Measurements from ENCODE around the gene NAPEPLD. TPM values are rescaled to one million over a fixed set of nuclear protein-coding genes. Genes with fewer than 3 reads are reported as not detected.

NAPEPLD gene
- total and polyA plus RNA-seq, 2 of the 8 experiments (the other 6 are each of a cell fraction or from before 2014, with no cell fraction given) = 4.2 to 9.9 TPM

GRCh38 chr7:103154042-103154441 lies 5.1 kb upstream of the NAPEPLD start:
- H3K4me2 ChIP-seq (ENCODE audit: insufficient read depth in 1 of 2, low read depth in 2 of 2, low read length in 2 of 2) = no peak overlapping the region
- H3K4me3 ChIP-seq (ENCODE audit: extremely low read depth in 1 of 4, insufficient read depth in 2 of 4, low read depth in 3 of 4, low read length in 4 of 4) = no peak overlapping the region
- ChIA-PET POLR2A (ENCODE audit: partially characterized antibody) (no interaction called here), CTCF (ENCODE audit: partially characterized antibody) (no interaction called here)
- DNase-seq (ENCODE audit: low read depth in 1 of 2, low spot score in 2 of 2) = no peak
- no peaks in the 10 kb centered on the region for H3K9me3 ChIP-seq (ENCODE audit: insufficient read depth in 2 of 2, low read depth in 1 of 2, low read length in 1 of 2)
- H3K9ac ChIP-seq (replicated peaks in 1 of 4; ENCODE audit: extremely low read depth in 1 of 4, low read depth in 3 of 4, low read length in 3 of 4) = no peak overlapping the region
- no peak overlapping the region for H4K5ac ChIP-seq (ENCODE audit: insufficient read length, low read depth, low read length)
- H4K20me1 ChIP-seq (replicated peaks in 1 of 2; ENCODE audit: control insufficient read depth in 1 of 2, insufficient read depth in 2 of 2, low read length in 2 of 2) = no peaks in the 10 kb centered on the region
- no peak overlapping the region for H2BK120ac ChIP-seq (replicated peaks; ENCODE audit: low read depth, low read length)
- H2BK20ac ChIP-seq (ENCODE audit: low read length) = no peak overlapping the region
- no peaks in the 10 kb centered on the region; the same call in 1 of the 2 replicates for H3K23me2 ChIP-seq (ENCODE audit: low read depth, low read length)
- 77% methylated on average over 6 of the region's 6 CpGs; no CpG with 5 or more reads in 1 of the 2 experiments for WGBS, 2 experiments (ENCODE audit: extremely low coverage in 1 of 2, insufficient coverage in 1 of 2, insufficient read length in 1 of 2, insufficient replicate concordance in 2 of 2, low coverage in 1 of 2, low lambda C conversion rate in 2 of 2, missing lambda C conversion rate in 1 of 2)
- H4K8ac ChIP-seq (ENCODE audit: extremely low read depth, insufficient read depth, low read length) = no peak overlapping the region
- peaks cover 0 to 2% (median 0%) of the 10 kb centered on the region in 4 experiments; a peak in 1 of 7 replicates for H3K4me1 ChIP-seq (replicated peaks in 1 of 4; ENCODE audit: control insufficient read depth in 3 of 4, insufficient read depth in 4 of 4, low read length in 3 of 4)
- H3K79me1 ChIP-seq (ENCODE audit: low read depth, low read length) = no peaks in the 10 kb centered on the region
- H3K56ac ChIP-seq (replicated peaks; ENCODE audit: insufficient read length, low read depth, low read length) = no peak overlapping the region
- no peak overlapping the region for H3K14ac ChIP-seq (ENCODE audit: insufficient read length)
- H3K27me3 ChIP-seq (replicated peaks in 1 of 4; ENCODE audit: control insufficient read depth in 3 of 4, extremely low read depth in 1 of 4, insufficient read depth in 3 of 4, low read length in 3 of 4) = no peaks in the 10 kb centered on the region; a peak in 1 of 7 replicates
- no peak overlapping the region for H3K23ac ChIP-seq (ENCODE audit: insufficient read length)
- no peaks in the 10 kb centered on the region for H3K36me3 ChIP-seq (ENCODE audit: control insufficient read depth in 2 of 4, insufficient read depth in 4 of 4, low read length in 3 of 4)
- H2AK5ac ChIP-seq (ENCODE audit: low read depth, low read length) = no peak overlapping the region
- no peak overlapping the region for H2BK15ac ChIP-seq (ENCODE audit: low read length)
- H3K27ac ChIP-seq (ENCODE audit: low read depth, low read length) = no peak overlapping the region
- no peak overlapping the region for H2BK5ac ChIP-seq (ENCODE audit: low read depth, low read length)
- H2AFZ ChIP-seq (ENCODE audit: low read length) = no peak overlapping the region
- H3K4ac ChIP-seq (replicated peaks; ENCODE audit: insufficient read length, low read depth, low read length) = no peak overlapping the region
- no peak for FAIRE-seq
- H3K18ac ChIP-seq (ENCODE audit: extremely low read depth, low read length) = no peak overlapping the region
- no peak overlapping the region for H4K91ac ChIP-seq (replicated peaks; ENCODE audit: insufficient read length, low read length)
- no peaks in the 10 kb centered on the region for H3K79me2 ChIP-seq (ENCODE audit: control insufficient read depth in 1 of 2, insufficient read depth in 2 of 2, low read length in 2 of 2)
- H2BK12ac ChIP-seq (ENCODE audit: low read depth, low read length) = no peak overlapping the region
- no peak for TF ChIP-seq POU5F1 (IDR thresholded peaks at IDR 0.05; ENCODE audit: low read depth, low read length)
- TF ChIP-seq POLR2AphosphoS5 (IDR thresholded peaks at IDR 0.05; ENCODE audit: low read depth, low read length) = no peak
- TF ChIP-seq EZH2 (IDR thresholded peaks at IDR 0.05; ENCODE audit: low read depth, low read length, severe bottlenecking) = no peak
- no peak for TF ChIP-seq ATF2 (IDR thresholded peaks at IDR 0.05; ENCODE audit: low read length)

Data from H1 (cell line).